A549 (cell line): ENCODE results near the gene MFAP2.

Source experiments
- BHLHE40 ChIP-seq: IDR thresholded peaks from 2 replicates; pipeline ENCODE4 v1.6.1; 2012; ENCODE audit warnings: low read depth, low read length, inconsistent platforms
- CBX2 ChIP-seq: fragments of 200-600 bp; sonication (generic); IDR thresholded peaks from 2 replicates; pipeline ENCODE4 v1.6.1; 2016; ENCODE audit warnings: low read depth, mild to moderate bottlenecking, borderline replicate concordance
- EHF ChIP-seq: fragments of 250-450 bp; sonication (Bioruptor Pico); IDR thresholded peaks from 2 replicates; pipeline ENCODE4 v1.5.0; 2020; ENCODE audit warnings: mild to moderate bottlenecking
- EP300 ChIP-seq, 2 experiments: fragments of >200 bp; sonication (Bioruptor Twin); formaldehyde crosslinking; IDR thresholded peaks; 2 replicates in 1 of 2; 3 replicates in 1 of 2; pipeline ENCODE4 v1.6.1; 2016 to 2017
- HDAC2 ChIP-seq: fragments of 200-600 bp; sonication (generic); IDR thresholded peaks from 2 replicates; pipeline ENCODE4 v1.6.1; 2016
- JUN ChIP-seq, 2 experiments: fragments of >200 bp; sonication (Bioruptor Twin); formaldehyde crosslinking; IDR thresholded peaks; 2 replicates in 1 of 2; 3 replicates in 1 of 2; pipeline ENCODE4 v1.6.1; 2016 to 2017
- MAFK ChIP-seq: fragments of 450-650 bp; IDR thresholded peaks from 2 replicates; pipeline ENCODE4 v1.6.1; 2014; ENCODE audit not compliant: partially characterized antibody
- MAZ ChIP-seq: fragments of 150-350 bp; IDR thresholded peaks from 2 replicates; pipeline ENCODE4 v1.6.1; 2014; ENCODE audit warnings: antibody characterized with exemption, low read depth, low read length, borderline replicate concordance
- POLR2A ChIP-seq: IDR thresholded peaks from 2 replicates; pipeline ENCODE4 v1.6.1; 2012; ENCODE audit warnings: mild to moderate bottlenecking, low read length
- RARB ChIP-seq: fragments of 250-450 bp; sonication (Bioruptor Pico); IDR thresholded peaks from 2 replicates; pipeline ENCODE4 v1.8.0; 2021; ENCODE audit warnings: mild to moderate bottlenecking, moderate library complexity
- TF ChIP-seq, protein P1 (sequence below): fragments of 200-600 bp; sonication (generic); IDR thresholded peaks from 2 replicates; pipeline ENCODE4 v1.6.1; 2016; ENCODE audit warnings: antibody characterized with exemption, mild to moderate bottlenecking, moderate library complexity
- TF ChIP-seq, protein P2 (sequence below): fragments of 250-450 bp; sonication (Bioruptor Pico); IDR thresholded peaks from 2 replicates; pipeline ENCODE4 v1.5.0; 2020; ENCODE audit warnings: low read depth, mild to moderate bottlenecking, moderate library complexity
- TF ChIP-seq, protein P3 (sequence below): IDR thresholded peaks from 2 replicates; pipeline ENCODE4 v1.6.1; 2012
- TF ChIP-seq, protein P4 (sequence below): fragments of >200 bp; sonication (Bioruptor Twin); formaldehyde crosslinking; IDR thresholded peaks from 3 replicates; pipeline ENCODE4 v1.5.1; 2016

DNA sequence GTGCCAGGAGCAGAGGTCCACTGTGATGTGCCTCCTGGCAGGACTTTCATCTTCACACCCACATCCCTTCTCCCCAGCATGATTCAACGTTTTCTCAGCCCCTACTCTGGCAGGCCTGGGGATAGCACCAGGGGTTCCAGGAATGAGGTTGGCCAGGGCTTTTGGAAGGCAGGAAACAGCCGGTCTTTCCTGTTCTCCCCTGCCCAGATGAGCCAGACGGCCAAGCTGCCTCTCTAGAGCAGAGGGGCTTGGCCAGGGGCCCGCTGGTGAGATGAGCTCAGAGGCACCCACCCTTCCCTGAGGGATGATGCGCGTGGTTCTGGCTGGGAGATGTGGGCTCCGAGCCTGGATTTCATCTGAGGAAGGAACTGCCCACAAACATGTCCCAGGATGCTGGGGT is 4.3 kb upstream of the MFAP2 start:
- TF ChIP-seq, protein P1, sequence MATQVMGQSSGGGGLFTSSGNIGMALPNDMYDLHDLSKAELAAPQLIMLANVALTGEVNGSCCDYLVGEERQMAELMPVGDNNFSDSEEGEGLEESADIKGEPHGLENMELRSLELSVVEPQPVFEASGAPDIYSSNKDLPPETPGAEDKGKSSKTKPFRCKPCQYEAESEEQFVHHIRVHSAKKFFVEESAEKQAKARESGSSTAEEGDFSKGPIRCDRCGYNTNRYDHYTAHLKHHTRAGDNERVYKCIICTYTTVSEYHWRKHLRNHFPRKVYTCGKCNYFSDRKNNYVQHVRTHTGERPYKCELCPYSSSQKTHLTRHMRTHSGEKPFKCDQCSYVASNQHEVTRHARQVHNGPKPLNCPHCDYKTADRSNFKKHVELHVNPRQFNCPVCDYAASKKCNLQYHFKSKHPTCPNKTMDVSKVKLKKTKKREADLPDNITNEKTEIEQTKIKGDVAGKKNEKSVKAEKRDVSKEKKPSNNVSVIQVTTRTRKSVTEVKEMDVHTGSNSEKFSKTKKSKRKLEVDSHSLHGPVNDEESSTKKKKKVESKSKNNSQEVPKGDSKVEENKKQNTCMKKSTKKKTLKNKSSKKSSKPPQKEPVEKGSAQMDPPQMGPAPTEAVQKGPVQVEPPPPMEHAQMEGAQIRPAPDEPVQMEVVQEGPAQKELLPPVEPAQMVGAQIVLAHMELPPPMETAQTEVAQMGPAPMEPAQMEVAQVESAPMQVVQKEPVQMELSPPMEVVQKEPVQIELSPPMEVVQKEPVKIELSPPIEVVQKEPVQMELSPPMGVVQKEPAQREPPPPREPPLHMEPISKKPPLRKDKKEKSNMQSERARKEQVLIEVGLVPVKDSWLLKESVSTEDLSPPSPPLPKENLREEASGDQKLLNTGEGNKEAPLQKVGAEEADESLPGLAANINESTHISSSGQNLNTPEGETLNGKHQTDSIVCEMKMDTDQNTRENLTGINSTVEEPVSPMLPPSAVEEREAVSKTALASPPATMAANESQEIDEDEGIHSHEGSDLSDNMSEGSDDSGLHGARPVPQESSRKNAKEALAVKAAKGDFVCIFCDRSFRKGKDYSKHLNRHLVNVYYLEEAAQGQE = no peak
- TF ChIP-seq HDAC2 = no peak
- no peak for TF ChIP-seq BHLHE40
- TF ChIP-seq, protein P2, sequence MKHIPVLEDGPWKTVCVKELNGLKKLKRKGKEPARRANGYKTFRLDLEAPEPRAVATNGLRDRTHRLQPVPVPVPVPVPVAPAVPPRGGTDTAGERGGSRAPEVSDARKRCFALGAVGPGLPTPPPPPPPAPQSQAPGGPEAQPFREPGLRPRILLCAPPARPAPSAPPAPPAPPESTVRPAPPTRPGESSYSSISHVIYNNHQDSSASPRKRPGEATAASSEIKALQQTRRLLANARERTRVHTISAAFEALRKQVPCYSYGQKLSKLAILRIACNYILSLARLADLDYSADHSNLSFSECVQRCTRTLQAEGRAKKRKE (CRISPR knock-in tag) = no peak
- TF ChIP-seq, protein P3, sequence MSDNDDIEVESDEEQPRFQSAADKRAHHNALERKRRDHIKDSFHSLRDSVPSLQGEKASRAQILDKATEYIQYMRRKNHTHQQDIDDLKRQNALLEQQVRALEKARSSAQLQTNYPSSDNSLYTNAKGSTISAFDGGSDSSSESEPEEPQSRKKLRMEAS = no peak
- no peak for TF ChIP-seq RARB (CRISPR knock-in tag)
- TF ChIP-seq, protein P4, sequence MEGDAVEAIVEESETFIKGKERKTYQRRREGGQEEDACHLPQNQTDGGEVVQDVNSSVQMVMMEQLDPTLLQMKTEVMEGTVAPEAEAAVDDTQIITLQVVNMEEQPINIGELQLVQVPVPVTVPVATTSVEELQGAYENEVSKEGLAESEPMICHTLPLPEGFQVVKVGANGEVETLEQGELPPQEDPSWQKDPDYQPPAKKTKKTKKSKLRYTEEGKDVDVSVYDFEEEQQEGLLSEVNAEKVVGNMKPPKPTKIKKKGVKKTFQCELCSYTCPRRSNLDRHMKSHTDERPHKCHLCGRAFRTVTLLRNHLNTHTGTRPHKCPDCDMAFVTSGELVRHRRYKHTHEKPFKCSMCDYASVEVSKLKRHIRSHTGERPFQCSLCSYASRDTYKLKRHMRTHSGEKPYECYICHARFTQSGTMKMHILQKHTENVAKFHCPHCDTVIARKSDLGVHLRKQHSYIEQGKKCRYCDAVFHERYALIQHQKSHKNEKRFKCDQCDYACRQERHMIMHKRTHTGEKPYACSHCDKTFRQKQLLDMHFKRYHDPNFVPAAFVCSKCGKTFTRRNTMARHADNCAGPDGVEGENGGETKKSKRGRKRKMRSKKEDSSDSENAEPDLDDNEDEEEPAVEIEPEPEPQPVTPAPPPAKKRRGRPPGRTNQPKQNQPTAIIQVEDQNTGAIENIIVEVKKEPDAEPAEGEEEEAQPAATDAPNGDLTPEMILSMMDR = no peak
- no peak for TF ChIP-seq MAFK
- TF ChIP-seq POLR2A = no peak
- TF ChIP-seq EP300 (IDR thresholded peaks at IDR 0.05) = no peak
- no peak for TF ChIP-seq JUN (IDR thresholded peaks at IDR 0.05)
- TF ChIP-seq EHF (CRISPR knock-in tag) = no peak
- TF ChIP-seq CBX2 = no peak
- TF ChIP-seq MAZ = no peak
